GM11168 (cell line): ENCODE data around the gene CMTM8.
"Not testable (repeated sequence)": the region's sequence is repeated elsewhere in the genome, so short reads cannot be mapped to it uniquely, and the experiment has no call there.

Experiments
- in situ Hi-C: fragments of 300-500 bp; cut with MboI; formaldehyde crosslinking; loops from one replicate; pipeline ENCODE4 v1.12.0; 2022; ENCODE audit warnings: low sequenced_read_pairs; ENCODE audit not compliant: unreplicated experiment

Gene CMTM8

DNA sequence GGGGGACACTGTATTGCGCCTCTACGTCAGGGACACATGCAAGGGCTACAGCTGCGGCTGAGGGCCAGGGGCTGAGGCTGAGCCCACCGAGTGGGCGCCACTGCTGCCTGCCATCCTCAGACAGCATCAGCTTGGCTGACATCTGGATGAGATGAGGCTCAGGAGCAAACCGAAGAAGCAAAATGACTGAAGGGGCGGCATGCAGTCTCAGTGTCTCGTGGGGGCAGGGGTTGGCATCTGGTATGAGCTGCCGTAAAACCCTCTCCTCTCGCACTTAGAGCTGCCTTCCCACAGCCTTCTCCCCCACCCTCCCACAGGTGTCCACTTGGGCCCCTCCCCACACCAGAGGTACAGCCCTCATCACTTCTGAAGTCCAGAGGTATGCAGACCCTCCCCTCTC lies 129.0 kb downstream of the CMTM8 start:
- in situ Hi-C loops: no loop called here

DNA sequence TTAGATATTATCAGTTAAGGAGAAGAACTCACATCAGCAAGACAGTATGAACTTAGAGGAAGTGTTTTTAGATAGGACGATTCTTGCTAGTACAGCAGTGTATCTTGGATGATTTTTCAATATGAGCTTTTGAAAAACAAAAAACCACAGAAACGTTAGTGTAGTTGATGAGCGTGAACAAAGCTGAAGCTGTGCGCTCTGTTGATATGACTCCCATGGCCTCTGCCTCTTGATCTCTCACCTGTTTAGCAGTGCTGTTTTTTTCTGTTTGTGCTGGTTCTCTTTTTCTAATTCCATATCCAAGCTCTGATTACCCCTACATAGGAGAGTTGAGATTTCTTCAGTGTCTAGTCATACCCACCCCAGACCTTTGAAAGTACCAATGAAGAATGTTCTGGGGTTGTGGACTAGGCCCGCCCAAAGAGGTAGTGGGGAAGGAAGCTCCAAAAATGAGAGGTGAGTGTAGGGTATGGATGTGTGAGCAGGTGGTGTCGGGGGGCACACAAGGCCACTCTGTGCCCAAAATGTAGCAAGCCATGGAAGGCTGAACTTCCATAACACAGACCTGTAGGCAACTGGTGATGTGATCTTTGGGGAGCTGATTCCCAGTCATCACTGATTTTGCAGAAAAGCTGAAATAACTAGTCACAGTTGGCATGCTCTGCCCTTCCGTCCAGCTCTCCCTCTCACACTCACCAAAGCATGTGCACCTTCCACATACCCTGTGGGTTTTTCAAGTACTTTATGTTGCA lies 133.2 kb downstream of the CMTM8 start:
- in situ Hi-C loops: no loop called here

DNA sequence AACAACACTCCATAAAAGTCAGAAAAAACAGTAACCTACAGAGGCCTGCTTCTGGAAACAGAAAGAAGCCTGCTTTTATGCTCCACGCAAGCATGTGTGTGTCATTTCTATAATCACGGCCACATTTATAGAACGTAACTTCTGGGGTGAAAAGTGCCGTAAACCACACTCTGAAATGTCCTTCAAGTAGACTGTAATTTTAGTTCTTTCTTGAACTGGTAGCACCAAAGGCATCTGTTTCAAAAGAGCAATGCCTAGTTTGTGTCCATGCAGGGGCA lies 133.7 kb downstream of the CMTM8 start:
- in situ Hi-C loops: no loop called here

DNA sequence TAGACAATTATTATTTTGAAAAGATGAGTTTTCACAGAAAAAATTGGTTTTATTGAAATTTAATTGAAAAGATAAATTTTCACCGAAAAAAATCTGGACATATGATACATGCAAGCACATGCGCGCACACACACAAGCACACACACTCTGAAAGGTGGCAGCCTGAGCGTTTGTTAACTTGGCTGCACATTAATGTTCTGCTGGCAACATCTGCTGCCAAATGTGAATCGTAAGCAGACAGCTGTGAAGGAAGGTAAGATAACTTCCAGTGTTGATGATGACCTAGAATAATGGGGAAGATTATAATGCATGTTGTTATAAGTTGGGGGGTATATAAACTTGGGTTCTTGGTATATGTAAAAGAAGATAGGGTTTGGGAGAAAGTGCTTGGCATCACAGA lies 134.8 kb downstream of the CMTM8 start:
- in situ Hi-C loops: no loop called here

DNA sequence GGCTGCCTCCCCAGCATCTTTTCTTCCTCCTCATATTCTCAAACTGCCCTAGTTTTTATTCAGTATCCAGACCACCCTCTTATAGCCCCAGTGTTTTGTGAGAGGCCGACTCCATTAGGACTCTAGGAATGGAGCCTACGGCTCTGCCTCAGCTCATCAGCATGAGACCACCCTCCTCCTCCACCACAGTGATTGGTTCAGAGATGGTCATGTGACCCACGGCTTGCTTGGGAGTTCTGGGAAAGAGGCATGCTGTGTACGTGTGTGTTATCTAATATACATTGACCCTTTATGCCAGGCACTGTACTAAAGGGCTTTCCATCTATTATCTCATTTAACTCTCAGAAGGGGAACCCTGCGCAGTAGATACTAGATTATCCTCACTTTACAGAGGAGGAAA lies 135.4 kb downstream of the CMTM8 start:
- in situ Hi-C loops: no loop called here

DNA sequence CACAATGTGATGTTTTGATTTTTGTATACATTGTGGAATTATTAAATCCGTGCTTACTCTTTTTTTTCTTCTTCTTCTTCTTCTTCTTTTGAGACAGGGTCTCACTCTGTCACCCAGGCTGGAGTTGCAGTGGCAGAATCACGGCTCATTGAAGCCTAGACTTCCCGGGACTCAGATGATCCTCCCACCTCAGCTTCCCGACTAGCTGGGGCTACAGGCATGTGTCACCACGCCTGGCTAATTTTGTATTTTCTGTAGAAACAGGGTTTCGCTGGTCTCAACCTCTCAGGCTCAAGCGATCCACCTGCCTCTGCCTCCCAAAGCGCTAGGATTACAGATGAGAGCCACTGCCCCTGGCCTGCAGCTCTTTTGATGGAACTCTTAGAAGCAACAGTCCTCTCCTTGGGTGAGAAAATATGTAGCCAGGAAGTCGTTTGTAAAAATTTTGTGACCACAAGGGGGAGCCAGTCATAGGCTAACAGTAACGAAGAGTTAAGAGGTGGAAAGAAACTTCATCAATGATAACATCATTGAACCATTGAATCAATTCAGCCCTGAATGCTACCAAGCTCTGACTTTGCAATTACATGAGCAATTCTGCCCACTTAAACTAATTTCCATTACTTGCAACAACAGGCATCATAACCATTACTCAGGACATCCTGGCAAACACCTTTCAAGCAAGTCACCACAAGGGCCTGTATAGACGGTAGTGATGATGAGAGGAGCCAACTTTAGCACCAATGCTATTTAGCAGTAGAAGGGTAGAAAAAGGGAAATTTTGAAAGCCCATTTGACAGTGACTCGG lies 136.5 kb downstream of the CMTM8 start:
- in situ Hi-C loops: no loop called here

DNA sequence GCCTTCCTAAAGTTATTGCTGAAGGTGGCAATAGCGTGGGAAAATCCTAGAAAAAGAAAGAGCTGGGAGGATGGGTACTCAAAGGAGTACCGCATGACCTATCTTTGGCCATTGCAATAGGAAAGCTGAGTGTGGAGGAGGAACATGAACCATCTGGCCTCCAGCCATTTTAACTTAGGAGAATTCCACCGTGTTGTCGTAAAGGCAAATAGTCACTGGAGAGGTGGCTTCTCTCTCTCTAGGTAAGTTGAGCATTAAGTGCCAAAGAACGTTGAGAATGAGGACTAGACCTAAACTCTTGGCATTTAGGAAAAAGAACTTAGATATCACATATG lies 137.1 kb downstream of the CMTM8 start:
- in situ Hi-C loops: no loop called here

DNA sequence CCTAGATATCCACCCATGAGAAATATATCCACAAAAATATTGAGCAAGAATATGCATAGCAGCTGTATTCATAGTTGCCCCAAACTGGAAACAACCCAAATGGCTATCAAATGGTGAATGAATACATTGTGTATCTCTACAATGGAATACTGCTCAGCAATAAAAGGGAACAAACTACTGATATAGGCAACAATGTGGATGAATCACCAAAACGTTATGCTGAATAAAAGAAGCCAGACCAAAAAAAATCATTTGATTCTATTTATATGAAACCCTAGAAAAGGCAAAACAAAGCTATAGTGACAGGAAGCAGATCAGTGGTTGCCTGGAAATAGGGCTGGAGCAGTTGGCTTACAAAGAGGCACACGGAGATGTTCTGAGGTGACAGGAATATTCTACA lies 137.6 kb downstream of the CMTM8 start:
- in situ Hi-C loops: no loop called here

DNA sequence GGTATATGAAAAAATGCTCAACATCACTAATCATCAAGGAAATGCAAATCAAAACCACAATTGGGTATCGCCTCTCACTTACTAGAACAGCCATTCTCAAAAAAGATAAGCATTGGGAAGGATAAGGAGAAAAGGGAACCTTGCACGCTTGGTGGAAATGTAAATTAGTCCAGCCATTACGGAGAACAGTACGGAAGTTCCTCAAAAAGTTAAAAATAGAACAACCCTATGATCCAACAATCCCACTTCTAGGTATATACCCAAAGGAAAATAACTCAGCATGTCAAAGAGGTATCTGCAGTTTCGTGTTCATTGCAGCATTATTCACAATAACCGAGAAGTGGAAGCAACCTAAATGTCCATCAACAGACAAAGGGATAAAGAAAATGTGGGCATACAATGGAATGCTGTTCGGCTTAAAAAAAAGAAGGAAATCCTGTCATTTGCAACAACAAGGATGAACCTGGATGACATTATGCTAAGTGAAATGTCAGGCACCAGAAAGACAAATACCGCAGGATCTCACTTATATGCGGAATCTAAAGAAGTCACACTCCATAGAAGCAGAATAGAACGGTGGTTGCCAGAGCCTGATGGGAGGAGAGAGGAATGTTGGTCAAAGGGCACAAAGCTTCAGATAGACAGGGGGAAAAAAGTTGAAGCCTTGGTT lies 141.5 kb downstream of the CMTM8 start:
- in situ Hi-C loops: loop anchor here (5.0 kb wide), 1 partner anchor 77 kb away; no protein-coding TSS in a partner anchor

DNA sequence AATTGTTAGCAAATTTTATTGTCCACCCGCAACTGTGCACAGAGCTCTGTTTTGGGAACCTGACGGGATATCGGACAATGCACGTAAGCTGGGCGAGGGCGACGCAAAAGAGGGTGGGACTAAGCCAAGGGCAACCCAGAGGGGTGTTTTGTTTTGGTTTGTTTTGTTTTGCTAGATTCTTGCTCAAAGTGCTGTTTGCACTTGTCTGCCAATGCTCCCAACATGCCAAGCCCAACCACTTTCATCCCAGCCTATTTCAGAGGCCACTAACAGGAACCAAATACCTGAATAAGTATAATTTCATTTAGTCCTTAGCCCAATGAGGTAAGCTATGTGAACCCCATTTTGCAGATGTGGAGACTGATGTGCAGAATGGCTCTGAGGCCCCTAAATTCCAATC lies 143.4 kb downstream of the CMTM8 start:
- in situ Hi-C loops: loop anchor here (5.0 kb wide), 1 partner anchor 75 kb away; no protein-coding TSS in a partner anchor

DNA sequence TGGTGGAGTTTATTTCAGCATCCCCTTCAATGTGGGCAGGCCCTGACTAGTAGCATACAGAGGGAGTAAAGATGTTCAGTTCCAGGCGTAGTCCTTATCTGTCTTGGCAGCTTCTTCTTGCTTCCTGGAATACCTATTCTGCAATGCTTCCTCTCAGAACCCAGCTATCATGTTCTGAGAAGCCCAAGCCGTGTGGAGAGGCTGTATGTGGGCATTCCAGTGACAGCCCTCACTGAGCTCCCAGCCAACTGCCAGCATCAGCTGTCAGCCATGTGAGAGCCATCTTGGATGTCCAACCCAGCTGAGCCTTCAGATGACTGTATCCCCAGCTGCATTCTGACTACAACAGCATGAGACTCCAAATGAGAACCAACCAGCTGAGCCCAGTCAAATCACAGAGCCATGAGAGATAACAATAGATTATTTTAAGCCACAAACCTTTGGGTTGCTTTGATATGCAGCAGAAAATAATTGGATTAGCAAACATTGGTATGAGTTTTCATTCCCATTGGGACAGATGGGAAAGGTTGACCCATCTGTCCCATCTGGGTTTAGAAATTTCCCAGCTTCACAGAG lies 144.7 kb downstream of the CMTM8 start:
- in situ Hi-C loops: loop anchor here (5.0 kb wide), 1 partner anchor 74 kb away; no protein-coding TSS in a partner anchor

DNA sequence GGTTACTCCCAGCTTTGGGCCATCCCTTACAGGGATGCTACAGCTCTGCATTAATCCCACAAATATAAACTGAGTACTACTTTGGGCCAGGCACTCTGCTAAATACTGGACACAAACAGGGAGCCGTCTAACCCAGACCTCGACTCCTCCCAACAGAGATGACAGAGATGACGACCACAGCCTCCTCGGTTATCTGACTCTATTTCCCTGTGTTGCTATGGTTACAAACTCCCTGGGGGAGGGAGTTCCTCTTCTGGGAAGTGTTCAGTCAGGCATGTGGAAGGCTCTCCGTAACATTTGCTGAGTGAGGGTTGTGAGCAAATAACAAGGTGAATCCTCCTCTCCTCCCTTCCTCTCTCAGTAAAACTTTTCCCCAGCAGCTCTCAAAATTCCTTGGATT lies 146.5 kb downstream of the CMTM8 start:
- in situ Hi-C loops: loop anchor here (5.0 kb wide), 1 partner anchor 72 kb away; no protein-coding TSS in a partner anchor

DNA sequence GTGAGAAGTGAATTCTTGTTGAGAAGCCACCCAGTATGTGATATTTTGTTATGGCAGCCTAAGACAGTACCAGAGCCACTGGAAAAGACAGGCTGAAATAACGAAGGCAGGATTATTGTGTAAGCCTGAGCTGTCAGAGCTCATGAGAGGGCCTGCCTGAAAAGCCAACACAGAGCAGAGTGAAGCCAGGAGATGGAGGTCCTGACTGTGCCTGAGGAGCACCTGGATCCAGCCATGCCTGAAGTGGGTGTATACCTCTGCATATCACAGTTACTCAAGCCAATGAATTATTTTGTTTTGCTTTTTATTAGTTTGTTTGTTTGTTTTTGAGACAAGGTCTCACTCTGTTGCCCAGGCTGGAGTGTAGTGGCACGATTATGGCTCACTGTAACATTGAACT lies 149.0 kb downstream of the CMTM8 start:
- in situ Hi-C loops: no loop called here

DNA sequence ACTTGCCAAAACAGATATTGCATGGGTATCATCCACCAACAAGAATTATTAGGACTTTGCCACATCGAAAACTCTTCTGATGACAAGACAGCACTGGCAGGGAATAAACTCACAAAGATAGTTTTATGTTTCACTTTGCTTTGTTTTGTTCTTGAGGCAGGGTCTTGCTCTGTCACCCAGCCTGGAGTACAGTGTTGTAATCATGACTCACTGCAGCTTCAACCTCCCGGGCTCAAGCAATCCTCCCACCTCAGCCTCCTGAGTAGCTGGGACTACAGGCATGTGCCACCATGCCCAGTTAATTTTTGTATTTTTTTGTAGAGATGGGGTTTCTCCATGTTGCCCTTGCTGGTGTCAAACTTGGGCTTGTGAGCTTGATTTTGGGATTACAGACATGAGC lies 151.1 kb downstream of the CMTM8 start:
- in situ Hi-C loops: not testable (repeated sequence)

DNA sequence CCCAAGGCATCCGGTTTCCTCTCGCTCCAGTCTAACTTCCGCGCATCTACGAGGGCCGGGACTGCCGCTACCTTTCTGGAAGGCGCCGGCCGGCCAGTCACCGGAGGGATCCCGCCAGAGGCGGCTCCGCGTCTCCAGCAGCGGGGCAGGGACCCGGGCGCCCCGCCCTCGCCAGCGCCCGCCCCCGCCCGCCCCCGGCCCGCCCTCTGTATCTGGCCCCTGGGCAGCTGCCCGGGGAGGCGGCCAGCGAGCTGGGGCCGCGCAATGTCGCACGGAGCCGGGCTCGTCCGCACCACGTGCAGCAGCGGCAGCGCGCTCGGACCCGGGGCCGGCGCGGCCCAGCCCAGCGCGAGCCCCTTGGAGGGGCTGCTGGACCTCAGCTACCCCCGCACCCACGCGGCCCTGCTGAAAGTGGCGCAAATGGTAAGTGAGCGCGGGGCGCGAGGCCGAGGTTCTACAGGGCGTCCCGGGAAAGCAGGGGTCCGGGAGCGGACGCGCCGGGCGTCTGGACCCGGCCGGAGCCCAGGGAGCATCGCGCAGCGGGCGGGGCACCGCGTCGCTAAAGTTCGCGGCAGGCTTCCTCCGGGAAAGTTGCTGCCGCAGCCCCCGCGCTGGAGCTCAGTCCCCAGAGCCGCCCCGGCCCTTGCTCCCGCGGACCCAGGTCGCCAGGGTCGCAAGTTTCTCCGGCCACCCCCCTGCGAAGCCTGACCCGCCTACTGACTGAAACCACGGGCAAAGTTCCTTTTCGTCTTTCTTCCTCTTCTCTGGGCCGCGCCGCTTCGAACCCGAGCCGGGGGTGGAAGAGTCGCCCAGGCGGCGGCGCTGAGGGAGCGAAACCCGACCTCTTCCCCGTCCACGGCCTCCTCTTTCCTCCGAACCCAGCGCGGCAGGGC lies 153.4 kb downstream of the CMTM8 start, which contains the start of gene CMTM7:
Gene CMTM7 (plus strand): TSS at position 211 of the 893 bp plus-strand sequence. CDS start 54 bp downstream, at position 265.
- in situ Hi-C loops: no loop called here

DNA sequence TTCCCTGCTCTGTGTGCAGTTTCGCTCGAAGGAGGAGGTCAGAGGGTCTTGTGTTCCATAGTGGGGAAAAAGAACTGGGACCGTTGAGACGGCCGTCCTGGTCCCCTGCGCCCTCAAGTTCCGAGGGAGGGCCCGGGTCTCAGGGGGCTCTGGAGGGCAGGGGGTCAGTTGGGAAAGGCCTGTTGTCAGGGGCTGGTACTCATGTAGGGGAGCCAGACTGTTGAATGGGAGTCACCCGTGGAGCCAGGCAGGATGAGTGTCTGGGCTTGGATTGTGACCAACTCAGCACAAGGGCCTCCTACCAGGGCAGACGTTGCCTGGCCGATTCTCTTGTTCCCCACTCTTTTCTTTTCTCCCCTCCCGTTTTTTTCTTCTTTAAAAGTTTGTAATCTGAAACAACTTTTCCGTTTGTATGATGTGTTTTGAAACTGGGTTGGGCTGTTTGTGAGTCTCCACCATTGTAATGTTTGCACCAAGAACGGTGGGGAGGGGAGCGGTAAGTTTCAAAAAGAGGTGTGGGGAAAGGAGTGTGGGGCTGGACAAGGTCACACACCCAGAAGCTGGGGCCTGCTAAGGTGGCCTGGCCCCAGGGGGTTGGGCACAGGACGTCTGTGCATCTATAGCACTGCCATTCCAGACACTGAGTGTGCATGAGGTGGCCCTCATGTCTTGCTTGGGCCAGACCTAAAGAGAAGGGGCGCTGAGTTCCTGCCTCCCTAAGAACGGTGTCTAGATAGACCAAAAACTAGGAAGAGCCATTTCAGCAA lies 154.2 kb downstream of the CMTM8 start:
- in situ Hi-C loops: no loop called here

DNA sequence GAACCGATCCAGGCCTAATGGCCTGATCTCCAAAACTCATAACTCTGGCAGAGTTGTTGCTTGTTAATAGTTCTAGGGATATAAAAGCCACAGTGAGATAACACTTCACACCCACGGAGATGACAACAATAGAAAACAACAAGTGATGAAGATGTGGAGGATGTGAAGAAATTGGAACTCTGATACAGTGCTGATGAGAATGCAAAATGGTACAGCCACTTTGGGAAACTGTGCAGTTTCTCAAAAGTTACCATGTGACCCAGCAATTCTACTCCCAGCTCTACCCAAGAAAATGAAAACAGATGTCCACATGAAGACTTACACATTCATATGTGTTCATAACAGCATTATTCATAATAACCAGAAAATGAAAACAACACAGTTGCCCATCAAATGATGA lies 157.0 kb downstream of the CMTM8 start:
- in situ Hi-C loops: no loop called here

DNA sequence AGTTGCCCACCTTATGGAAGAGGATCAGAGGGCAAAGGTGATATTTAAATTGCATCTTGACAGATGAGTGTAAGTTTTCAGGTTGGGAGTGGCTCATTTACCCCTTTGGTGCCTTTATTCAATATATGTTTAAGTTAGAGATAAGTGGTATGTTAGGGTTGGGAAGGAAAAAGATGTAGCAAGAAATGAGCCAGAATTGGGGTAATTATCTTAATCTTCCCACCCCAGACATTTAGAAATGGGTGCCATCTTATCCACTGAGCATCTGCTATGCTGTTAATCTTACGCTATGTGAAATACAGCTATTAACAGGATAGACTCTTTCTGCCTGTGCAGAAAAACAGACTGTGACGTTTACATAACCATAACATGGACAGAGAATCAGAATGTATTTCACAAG lies 159.5 kb downstream of the CMTM8 start:
- in situ Hi-C loops: no loop called here

DNA sequence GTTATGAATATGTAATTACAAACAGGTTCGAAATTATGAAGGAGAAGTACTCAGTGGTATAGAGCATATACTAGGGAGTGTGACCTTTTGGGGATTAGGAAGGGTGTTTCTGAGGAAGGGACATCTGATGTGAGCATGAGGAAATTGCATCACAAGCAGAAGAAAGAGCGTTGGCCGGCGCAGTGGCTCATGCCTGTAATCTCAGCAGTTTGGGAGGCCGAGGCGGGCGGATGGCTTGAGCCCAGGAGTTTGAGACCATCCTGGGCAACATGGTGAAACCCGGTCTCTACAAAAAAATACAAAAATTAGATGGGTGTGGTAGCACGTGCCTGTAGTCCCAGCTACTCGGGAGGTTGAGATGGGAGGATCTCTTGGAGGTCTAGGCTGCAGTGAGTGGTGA lies 160.1 kb downstream of the CMTM8 start:
- in situ Hi-C loops: no loop called here
